Motor neuron (in vitro differentiated cells): Measurements from ENCODE around the gene CTDP1. TPM values are rescaled to one million over a fixed set of nuclear protein-coding genes. Genes with fewer than 3 reads are reported as not detected.

Experiments
- ATAC-seq, 8 experiments: fragments of 200-7000 bp; cut with Tn5 transposase; replicated peaks in 6 of 8; 2 replicates each; pipeline ENCODE4 v1.8.0; 2021; ENCODE audit warnings: mild to moderate bottlenecking in 8 of 8, moderate library complexity in 8 of 8
- H3K27ac ChIP-seq, 2 donors: fragments of 250-450 bp; sonication (Bioruptor Pico); 2 replicates each; pipeline ENCODE4 v1.9.0; 2021; ENCODE audit warnings: antibody characterized with exemption in 2 of 2, mild to moderate bottlenecking in 2 of 2, moderate library complexity in 1 of 2
- H3K4me1 ChIP-seq, 2 donors: fragments of 250-450 bp; sonication (Bioruptor Pico); replicated peaks in 1 of 2; 2 replicates each; pipeline ENCODE4 v1.6.1; 2021; ENCODE audit warnings: antibody characterized with exemption in 2 of 2, mild to moderate bottlenecking in 2 of 2, moderate library complexity in 1 of 2
- H3K4me3 ChIP-seq, 5 donors: fragments of 250-450 bp; sonication (Bioruptor Pico); 2 replicates each; pipeline ENCODE4 v1.9.0; 2021; ENCODE audit warnings: antibody characterized with exemption in 5 of 5, mild to moderate bottlenecking in 5 of 5, moderate library complexity in 4 of 5
- WGBS, 10 experiments: fragments of 450-650 bp; shearing (Covaris generic); methylation state at CpG; one replicate each; pipeline ENCODE4 v1.0.0; 2022; 5-methylcytosine and 5-hydroxymethylcytosine counted together
- in situ Hi-C, 9 experiments: fragments of 400-800 bp; cut with MboI; loops; one replicate each; pipeline ENCODE4 v1.15.0; 2021; ENCODE audit warnings: low sequenced_read_pairs in 9 of 9, low pct_unique_long_range_greater_than_20kb in 2 of 9; ENCODE audit not compliant: unreplicated experiment in 9 of 9
- total RNA-seq, 8 experiments: library from RNA; unstranded; fragments of 300-600 nt; gene quantifications; 2 replicates each; pipeline versions ENCODE4 v1.2.3 to v1.2.4, GENCODE V29; 2022

Gene CTDP1
- total RNA-seq: 10 to 100 TPM in 7 of 8 experiments, 1 to 10 TPM in 1; 9.5 to 21.8 (median 14.8) TPM

GRCh38 chr18:79679552-79680099, at the start of gene CTDP1:
TSS of gene CTDP1 (plus strand) at chr18:79679803. CDS start at chr18:79679948, 145 bp downstream.
- ATAC-seq: peak; percentile 72 to 81 (median 76)
- WGBS, 10 experiments: 0 to 3% (median 0%) methylated on average over 2 to 25 of the region's 88 CpGs; no CpG with 5 or more reads in 4 of the 10 experiments
- in situ Hi-C loops: no loop called here
- peaks cover 15 to 19% of the 10 kb centered on the region in 2 donors for H3K4me1 ChIP-seq
- H3K27ac ChIP-seq: peak within 1 kb of the TSS; percentile 99
- peak within 1 kb of the TSS; percentile 78 to 95 (median 93) for H3K4me3 ChIP-seq

DNA sequence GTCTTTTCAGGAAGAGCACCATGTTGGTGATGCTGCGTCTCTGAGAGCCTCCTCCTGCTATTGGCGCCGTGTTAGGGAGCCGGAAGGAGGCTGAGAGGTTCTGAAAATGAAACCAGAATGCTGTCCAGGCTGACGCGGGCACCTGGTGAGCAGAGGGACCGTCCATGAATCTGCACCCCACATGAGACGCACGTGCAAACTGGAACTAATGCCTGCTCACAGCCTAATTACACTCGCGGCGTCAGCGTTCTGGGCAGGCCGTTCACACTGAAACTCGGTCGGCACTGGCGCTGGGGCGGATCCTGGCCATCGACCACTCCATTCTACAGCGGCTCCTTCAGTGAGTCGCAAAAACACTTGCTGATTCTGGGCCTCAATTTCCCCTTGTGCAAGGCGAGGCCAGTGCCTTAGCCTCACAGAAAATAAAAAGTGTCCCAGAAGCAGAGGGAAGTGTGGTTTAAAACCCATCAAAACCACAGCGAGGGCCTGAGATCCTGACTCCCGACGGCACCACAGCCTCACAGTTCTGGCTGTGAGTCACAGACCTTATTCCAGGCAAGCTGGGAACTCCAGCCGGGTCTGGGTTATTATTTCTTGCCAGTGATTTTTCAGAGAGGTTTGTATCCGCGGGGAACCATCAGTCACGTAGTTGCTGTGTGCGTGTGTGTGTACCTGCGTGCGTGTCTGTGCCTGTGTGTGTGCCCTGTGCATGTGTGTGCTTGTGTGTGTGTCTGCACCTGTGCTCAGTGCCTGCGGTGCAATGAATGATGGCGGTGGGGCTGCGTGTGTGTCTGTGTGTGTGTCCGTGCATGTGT, 49.1 kb upstream of the CTDP1 start:
- 0 to 100% (median 77%) methylated on average over 1 to 26 of the region's 36 CpGs for WGBS, 10 experiments
- H3K27ac ChIP-seq: no peak overlapping the region
- in situ Hi-C loops: loop anchor here in 4 of 9 experiments (25.0 kb wide), 1 partner anchor 243 kb away; the partner anchor contains the start of gene NFATC1 (in 4 of the 4)
- ATAC-seq: peak in 3 of 8 experiments; percentile 46 to 86 (median 50)
- no peak overlapping the region for H3K4me3 ChIP-seq
- peaks cover 0 to 3% of the 10 kb centered on the region in 2 donors for H3K4me1 ChIP-seq

- peaks cover 0 to 1% of the 10 kb centered on the region in 2 donors for H3K4me1 ChIP-seq
- peak in 1 of 8 experiments; percentile 19 for ATAC-seq
- in situ Hi-C loops: loop anchor here in 4 of 9 experiments (25.0 kb wide), 1 partner anchor 244 kb away; the partner anchor contains the start of gene NFATC1 (in 4 of the 4)
- 100% methylated on average over 2 to 6 of the region's 21 CpGs; no CpG with 5 or more reads in 8 of the 10 experiments for WGBS, 10 experiments
- H3K4me3 ChIP-seq: no peak overlapping the region
- H3K27ac ChIP-seq: no peak overlapping the region
Observed at GRCh38 chr18:79631096-79631507, 48.5 kb upstream of the CTDP1 start.

DNA sequence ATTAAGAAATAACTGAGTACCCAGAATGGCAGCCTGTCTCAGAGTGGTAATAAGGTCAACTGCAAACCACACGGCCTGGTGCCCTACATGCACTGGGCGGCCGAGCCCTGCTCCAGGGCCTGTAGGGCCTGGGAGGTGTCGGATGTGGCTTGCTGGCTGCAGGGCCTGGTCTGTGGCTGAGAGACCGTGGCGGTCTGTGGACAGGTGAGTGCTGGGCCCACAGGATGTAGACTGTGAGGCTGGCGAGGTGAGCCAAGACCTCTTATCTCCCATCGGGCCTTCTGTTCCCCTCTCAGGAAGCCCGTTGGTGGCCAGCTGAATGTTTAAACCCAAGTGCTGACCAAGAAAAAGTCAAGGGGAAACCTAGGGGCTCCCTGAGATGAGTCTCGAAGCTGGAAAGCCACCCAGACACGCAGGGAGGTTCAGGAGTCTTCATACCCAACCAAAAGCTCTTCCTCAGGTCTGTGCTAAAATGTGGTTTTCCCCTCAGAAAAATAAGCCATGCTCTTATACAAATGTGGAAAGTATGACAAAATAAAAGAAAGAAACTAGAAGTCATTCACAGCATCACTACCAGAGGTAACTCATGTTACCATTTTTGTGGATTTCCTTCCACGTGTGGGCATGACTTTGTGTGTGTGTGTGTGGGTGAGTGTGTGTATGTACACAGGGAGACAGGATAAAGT, 47.7 kb upstream of the CTDP1 start:
- no peaks in the 10 kb centered on the region for H3K4me1 ChIP-seq
- H3K27ac ChIP-seq: no peak overlapping the region
- 0 to 100% (median 74%) methylated on average over 1 to 10 of the region's 12 CpGs; no CpG with 5 or more reads in 3 of the 10 experiments for WGBS, 10 experiments
- H3K4me3 ChIP-seq: no peak overlapping the region
- ATAC-seq: no peak
- in situ Hi-C loops: loop anchor here in 4 of 9 experiments (25.0 kb wide), 1 partner anchor 245 kb away; the partner anchor contains the start of gene NFATC1 (in 4 of the 4)

GRCh38 chr18:79632765-79633164, 46.8 kb upstream of the CTDP1 start:
- Histone ChIP-seq H3K4me3 (no peak overlapping the region), H3K4me1 (no peaks in the 10 kb centered on the region), H3K27ac (no peak overlapping the region)
- no peak for ATAC-seq
- WGBS, 10 experiments: 83 to 100% (median 90%) methylated on average over 1 to 8 of the region's 14 CpGs; no CpG with 5 or more reads in 5 of the 10 experiments
- in situ Hi-C loops: loop anchor here in 4 of 9 experiments (25.0 kb wide), 1 partner anchor 245 kb away; the partner anchor contains the start of gene NFATC1 (in 4 of the 4)

DNA sequence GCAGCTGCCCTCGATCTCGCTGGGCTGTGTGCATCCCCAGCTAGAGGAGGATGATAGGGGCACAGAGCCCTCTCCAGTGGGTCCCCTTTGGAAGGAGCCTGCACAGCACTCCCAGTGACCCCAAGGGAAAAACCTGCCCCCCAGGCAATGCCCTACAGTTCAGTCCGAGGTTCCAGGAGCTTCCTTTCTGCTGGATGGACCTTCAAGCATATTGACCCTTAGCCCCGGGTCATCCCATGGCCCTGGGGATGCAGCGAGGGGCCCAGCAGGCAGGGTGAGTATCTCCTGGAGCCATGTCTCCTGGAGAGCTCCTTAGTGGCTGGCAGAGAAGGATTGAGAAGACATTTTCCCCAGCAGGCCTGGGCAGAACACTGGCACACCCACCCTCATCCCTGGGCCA, 45.4 kb upstream of the CTDP1 start:
- H3K4me1 ChIP-seq: no peaks in the 10 kb centered on the region
- ATAC-seq: no peak
- WGBS, 10 experiments: 57 to 100% (median 89%) methylated on average over 1 to 4 of the region's 5 CpGs; no CpG with 5 or more reads in 6 of the 10 experiments
- H3K27ac ChIP-seq: no peak overlapping the region
- in situ Hi-C loops: loop anchor here in 4 of 9 experiments (25.0 kb wide), 1 partner anchor 247 kb away; the partner anchor contains the start of gene NFATC1 (in 4 of the 4)
- no peak overlapping the region for H3K4me3 ChIP-seq

GRCh38 chr18:79634593-79635426, 44.8 kb upstream of the CTDP1 start:
- in situ Hi-C loops: loop anchor here in 4 of 9 experiments (25.0 kb wide), 1 partner anchor 248 kb away; the partner anchor contains the start of gene NFATC1 (in 4 of the 4)
- 40 to 86% (median 72%) methylated on average over 1 to 16 of the region's 23 CpGs; no CpG with 5 or more reads in 6 of the 10 experiments for WGBS, 10 experiments
- no peak overlapping the region for H3K4me3 ChIP-seq

DNA sequence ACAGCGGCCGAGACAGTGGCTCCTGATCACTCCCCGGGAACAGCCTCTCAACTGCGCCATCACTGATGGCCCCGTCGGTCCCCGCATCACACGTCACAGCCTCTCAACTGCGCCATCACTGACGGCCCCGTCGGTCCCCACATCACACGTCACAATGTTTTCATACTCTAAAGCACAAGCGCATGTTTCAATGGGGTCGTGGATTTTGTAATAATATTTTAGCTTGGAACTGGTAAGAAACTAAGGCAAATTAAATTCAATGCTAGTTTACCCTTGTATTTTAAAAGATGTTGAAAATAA, 44.2 kb upstream of the CTDP1 start:
- 94 to 100% (median 96%) methylated on average over 3 to 14 of the region's 15 CpGs; no CpG with 5 or more reads in 7 of the 10 experiments for WGBS, 10 experiments
- ATAC-seq: no peak
- Histone ChIP-seq H3K4me3 (no peak overlapping the region), H3K4me1 (no peaks in the 10 kb centered on the region), H3K27ac (no peak overlapping the region)
- in situ Hi-C loops: loop anchor here in 4 of 9 experiments (25.0 kb wide), 1 partner anchor 248 kb away; the partner anchor contains the start of gene NFATC1 (in 4 of the 4)

More at GRCh38 chr18:79634593-79635426, 44.8 kb upstream of the CTDP1 start:
- no peaks in the 10 kb centered on the region for H3K4me1 ChIP-seq
- no peak overlapping the region for H3K27ac ChIP-seq
- ATAC-seq: no peak

DNA sequence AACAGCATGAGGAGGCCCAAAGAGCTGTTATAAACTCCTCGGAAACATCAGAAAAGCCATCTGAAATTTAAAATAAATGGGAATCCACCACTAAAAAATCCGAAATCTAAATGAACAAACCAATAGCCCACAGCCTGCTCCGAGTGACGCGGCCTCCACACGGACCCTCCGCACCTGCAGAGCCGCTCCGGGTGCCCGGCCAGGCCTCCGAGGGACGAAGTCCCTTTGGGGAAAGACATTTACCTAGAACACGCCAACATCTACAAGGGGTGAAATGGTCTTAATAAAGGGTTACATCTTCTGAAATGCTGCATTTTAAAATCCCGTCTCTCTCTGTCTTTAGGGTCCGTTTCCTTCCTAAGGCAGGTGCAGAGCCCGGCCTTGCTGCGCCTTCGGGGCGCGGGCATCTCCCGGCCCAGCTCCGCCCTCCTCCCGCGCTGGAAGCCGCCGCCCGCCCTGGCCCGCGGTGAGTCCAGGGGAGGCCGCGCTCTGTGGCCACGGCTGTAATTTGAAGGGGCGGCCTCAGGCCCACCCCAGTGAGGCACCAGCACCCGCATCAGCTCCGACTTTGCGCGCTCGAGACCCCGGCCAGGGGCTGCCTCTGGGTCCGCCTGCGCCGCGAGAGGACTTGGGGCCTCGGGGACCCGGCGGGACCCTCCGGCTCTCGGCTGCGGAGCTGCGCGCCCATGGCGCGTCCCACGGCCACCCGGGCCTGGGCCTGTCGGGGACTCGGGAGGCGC, 42.3 kb upstream of the CTDP1 start:
- Histone ChIP-seq H3K4me1 (no peaks in the 10 kb centered on the region), H3K4me3 (no peak overlapping the region), H3K27ac (no peak overlapping the region)
- in situ Hi-C loops: loop anchor here in 4 of 9 experiments (25.0 kb wide), 1 partner anchor 250 kb away; the partner anchor contains the start of gene NFATC1 (in 4 of the 4)
- ATAC-seq: no peak
- WGBS, 10 experiments: 11 to 100% (median 74%) methylated on average over 1 to 7 of the region's 58 CpGs; no CpG with 5 or more reads in 2 of the 10 experiments

DNA sequence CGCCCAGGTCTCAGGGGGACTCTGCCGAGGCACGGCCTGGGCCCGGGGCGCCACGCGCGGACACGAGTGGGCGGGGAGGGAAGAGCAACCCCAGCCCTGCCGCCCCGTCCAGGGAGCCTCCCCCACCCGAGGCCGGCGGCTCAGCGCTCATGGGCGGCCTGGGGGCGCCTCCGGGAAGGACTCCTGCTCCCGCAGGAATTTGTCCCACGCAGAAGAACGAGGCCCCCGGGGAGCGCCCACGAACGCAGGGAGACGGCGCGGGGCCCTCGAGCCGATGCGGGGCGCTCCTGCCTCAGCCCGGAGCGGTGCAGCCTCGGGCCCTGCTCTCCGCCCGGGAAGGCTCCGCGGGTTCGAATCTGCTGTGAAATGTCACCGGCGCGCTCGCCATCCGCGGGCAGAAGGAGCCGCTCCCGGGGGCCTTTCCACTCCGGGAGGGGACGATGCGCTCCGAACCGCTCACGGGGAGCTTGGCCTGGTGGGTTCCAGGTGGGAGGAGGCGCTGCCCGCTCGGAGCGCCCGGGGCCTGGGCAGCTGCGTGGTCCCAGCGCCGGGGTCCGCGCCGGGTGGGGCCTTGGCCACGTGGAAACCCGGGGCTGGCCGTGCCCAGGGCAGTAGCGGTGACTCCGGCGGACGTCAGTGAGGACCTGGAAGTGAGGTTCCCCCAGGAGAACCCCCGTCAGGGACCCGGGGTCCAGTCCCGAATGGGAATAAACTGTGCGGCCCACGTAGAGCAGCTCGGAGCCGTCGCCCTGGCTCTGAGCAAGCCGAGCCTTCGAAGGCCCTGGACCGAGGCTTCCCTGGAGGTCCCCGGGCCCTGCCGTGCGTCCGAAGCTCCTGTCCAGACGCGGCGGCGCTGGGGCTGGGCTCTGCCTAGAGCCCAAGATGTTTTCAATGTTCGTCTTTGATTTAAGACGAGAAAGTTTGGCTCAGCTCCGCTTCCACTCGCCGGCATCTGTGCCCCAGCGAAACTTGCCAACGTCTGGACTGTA, 41.4 kb upstream of the CTDP1 start:
- ATAC-seq: no peak
- in situ Hi-C loops: loop anchor here in 4 of 9 experiments (25.0 kb wide), 1 partner anchor 251 kb away; the partner anchor contains the start of gene NFATC1 (in 4 of the 4)
- 19 to 91% (median 60%) methylated on average over 1 to 20 of the region's 99 CpGs; no CpG with 5 or more reads in 1 of the 10 experiments for WGBS, 10 experiments
- Histone ChIP-seq H3K4me1 (no peaks in the 10 kb centered on the region), H3K4me3 (no peak overlapping the region), H3K27ac (no peak overlapping the region)
